ENCODE measurements around the gene RFPL3. TPM values are rescaled to one million over a fixed set of nuclear protein-coding genes. Genes with fewer than 3 reads are reported as not detected.

The RFPL3 gene
- total RNA-seq, 1 donor from 2014 or later = not detected

GRCh38 chr22:32364210-32364609, 6.5 kb downstream of the RFPL3 start:
- Histone ChIP-seq H3K36me3 (no peaks in the 10 kb centered on the region), H3K4me3 (no peak overlapping the region), H3K4me1 (no peaks in the 10 kb centered on the region), H3K9me3 (no peaks in the 10 kb centered on the region), H3K27ac (no peak overlapping the region), H3K27me3 (ENCODE audit: low read depth) (no peaks in the 10 kb centered on the region)
- TF ChIP-seq CTCF (IDR thresholded peaks at IDR 0.05) = no peak
- DNase-seq = no peak
- no peak for ATAC-seq
- intact Hi-C loops (cut with DNase I) = no loop called here

GRCh38 chr22:32375678-32376450, 18.2 kb downstream of the RFPL3 start:
- H3K27ac ChIP-seq = no peak overlapping the region
- H3K4me1 ChIP-seq = no peaks in the 10 kb centered on the region
- intact Hi-C loops (cut with DNase I) = no loop called here
- no peaks in the 10 kb centered on the region for H3K36me3 ChIP-seq
- ATAC-seq (peak in 1 of 2 donors; percentile 39), DNase-seq (no peak)
- H3K27me3 ChIP-seq (ENCODE audit: low read depth) = no peaks in the 10 kb centered on the region
- H3K9me3 ChIP-seq = no peaks in the 10 kb centered on the region
- no peak overlapping the region for H3K4me3 ChIP-seq
- no peak for TF ChIP-seq CTCF (IDR thresholded peaks at IDR 0.05)

GRCh38 chr22:32376681-32377080, 19.0 kb downstream of the RFPL3 start:
- no peaks in the 10 kb centered on the region for H3K36me3 ChIP-seq
- no peak overlapping the region for H3K27ac ChIP-seq
- intact Hi-C loops (cut with DNase I) = no loop called here
- TF ChIP-seq CTCF (IDR thresholded peaks at IDR 0.05) = no peak
- no peaks in the 10 kb centered on the region for H3K9me3 ChIP-seq
- ATAC-seq = no peak
- H3K27me3 ChIP-seq (ENCODE audit: low read depth) = no peaks in the 10 kb centered on the region
- no peaks in the 10 kb centered on the region for H3K4me1 ChIP-seq
- H3K4me3 ChIP-seq = no peak overlapping the region
- no peak for DNase-seq

- Histone ChIP-seq H3K27me3 (ENCODE audit: low read depth) (no peaks in the 10 kb centered on the region), H3K4me3 (no peak overlapping the region), H3K36me3 (no peaks in the 10 kb centered on the region), H3K4me1 (no peaks in the 10 kb centered on the region), H3K27ac (no peak overlapping the region), H3K9me3 (no peaks in the 10 kb centered on the region)
- peak; percentile 42 for TF ChIP-seq CTCF (IDR thresholded peaks at IDR 0.05)
- ATAC-seq (peak; percentile 61 to 65), DNase-seq (no peak)
- intact Hi-C loops (cut with DNase I) = no loop called here
These were observed 21.1 kb downstream of the RFPL3 start for GRCh38 chr22:32378707-32379272.

GRCh38 chr22:32380991-32381390, 23.3 kb downstream of the RFPL3 start:
- no peaks in the 10 kb centered on the region for H3K27me3 ChIP-seq (ENCODE audit: low read depth)
- ATAC-seq = no peak
- intact Hi-C loops (cut with DNase I) = no loop called here
- H3K4me3 ChIP-seq = no peak overlapping the region
- H3K36me3 ChIP-seq = peaks cover 3% of the 10 kb centered on the region
- H3K27ac ChIP-seq = no peak overlapping the region
- H3K9me3 ChIP-seq = no peaks in the 10 kb centered on the region
- no peaks in the 10 kb centered on the region for H3K4me1 ChIP-seq
- no peak for TF ChIP-seq CTCF (IDR thresholded peaks at IDR 0.05)
- DNase-seq = no peak

All from lower lobe of right lung (tissue), 2 donors.